Common myeloid progenitor, CD34-positive (primary cell): ENCODE results near the gene NKIRAS1.
"Not testable (repeated sequence)": the region's sequence is repeated elsewhere in the genome, so short reads cannot be mapped to it uniquely, and the experiment has no call there.

ENCODE experiments used
- CTCF ChIA-PET: fragments of 350-600 bp; sonication (Branson Sonifier 250); formaldehyde crosslinking; loops from one replicate; lab custom pipeline; 2021; ENCODE audit warnings: antibody characterized with exemption; lab: Charles Lee
- POLR2A ChIA-PET: fragments of 350-600 bp; sonication (Branson Sonifier 250); formaldehyde crosslinking; loops from one replicate; lab custom pipeline; 2021; ENCODE audit warnings: antibody characterized with exemption; lab: Charles Lee
- DNase-seq, 3 donors: peaks; one replicate each; pipeline versions ENCODE4 v3.0.0 to v3.0.0-alpha.2; 2013
- H3K27ac ChIP-seq, 2 experiments: 1 replicate in 1 of 2; 2 replicates in 1 of 2; pipeline ENCODE4 v1.7.0; 2013; ENCODE audit warnings: inconsistent platforms in 2 of 2, low read length in 2 of 2, mild to moderate bottlenecking in 2 of 2, low read depth in 1 of 2, moderate library complexity in 1 of 2; ENCODE audit not compliant: severe bottlenecking in 2 of 2, insufficient read depth in 1 of 2, poor library complexity in 1 of 2
- H3K27me3 ChIP-seq, 5 experiments: replicated peaks in 2 of 5; 1 replicate in 3 of 5; 2 replicates in 2 of 5; pipeline versions ENCODE4 v1.6.1 to v1.7.0; 2013; ENCODE audit warnings: low read length in 4 of 5, mild to moderate bottlenecking in 2 of 5, moderate library complexity in 2 of 5, inconsistent platforms in 1 of 5; ENCODE audit not compliant: insufficient read depth in 5 of 5, control insufficient read depth in 4 of 5
- H3K36me3 ChIP-seq, 4 experiments: 1 replicate in 2 of 4; 2 replicates in 2 of 4; pipeline versions ENCODE4 v1.6.1 to v1.7.0; 2013; ENCODE audit warnings: low read length in 3 of 4, control low read depth in 1 of 4, mild to moderate bottlenecking in 1 of 4; ENCODE audit not compliant: control insufficient read depth in 4 of 4, insufficient read depth in 4 of 4
- H3K4me1 ChIP-seq, 4 experiments: 1 replicate in 3 of 4; 2 replicates in 1 of 4; pipeline versions ENCODE4 v1.6.1 to v1.7.1; 2013; ENCODE audit warnings: low read length in 3 of 4, mild to moderate bottlenecking in 3 of 4, control low read depth in 1 of 4, inconsistent platforms in 1 of 4, moderate library complexity in 1 of 4; ENCODE audit not compliant: control insufficient read depth in 4 of 4, insufficient read depth in 4 of 4; ENCODE audit errors: control extremely low read depth in 1 of 4
- H3K4me3 ChIP-seq, 7 experiments: 1 replicate in 4 of 7; 2 replicates in 3 of 7; pipeline versions ENCODE4 v1.5.1 to v1.7.0; 2013; ENCODE audit warnings: mild to moderate bottlenecking in 7 of 7, low read length in 6 of 7, moderate library complexity in 6 of 7, inconsistent platforms in 2 of 7, low read depth in 2 of 7, control low read depth in 1 of 7; ENCODE audit not compliant: insufficient read depth in 4 of 7, control insufficient read depth in 1 of 7; ENCODE audit errors: extremely low read depth in 1 of 7
- H3K9me3 ChIP-seq, 5 experiments: 1 replicate in 4 of 5; 2 replicates in 1 of 5; pipeline versions ENCODE4 v1.6.1 to v1.7.1; 2013; ENCODE audit warnings: low read length in 4 of 5, mild to moderate bottlenecking in 2 of 5, inconsistent platforms in 1 of 5, low read depth in 1 of 5, moderate library complexity in 1 of 5; ENCODE audit not compliant: control insufficient read depth in 4 of 5, insufficient read depth in 2 of 5; ENCODE audit errors: control extremely low read depth in 1 of 5
- WGBS: methylation state at CpG from one replicate; pipeline ENCODE4 v1.1.5; 2013; ENCODE audit not compliant: insufficient coverage; 5-methylcytosine and 5-hydroxymethylcytosine counted together

NKIRAS1 gene

GRCh38 chr3:23849462-23849861, 67.3 kb downstream of the NKIRAS1 start:
- peaks cover 4 to 15% (median 8%) of the 10 kb centered on the region in 4 experiments for H3K36me3 ChIP-seq
- H3K4me1 ChIP-seq, H3K9me3 ChIP-seq, DNase-seq, H3K27me3 ChIP-seq, H3K27ac ChIP-seq, H3K4me3 ChIP-seq, POLR2A ChIA-PET: not testable (repeated sequence)
- 100% methylated on average over 1 of the region's 2 CpGs for WGBS
- CTCF ChIA-PET: interaction anchor here (1.9 kb wide), 1 partner anchor 11 kb away, joined by 4 read pairs; no protein-coding TSS in a partner anchor

DNA sequence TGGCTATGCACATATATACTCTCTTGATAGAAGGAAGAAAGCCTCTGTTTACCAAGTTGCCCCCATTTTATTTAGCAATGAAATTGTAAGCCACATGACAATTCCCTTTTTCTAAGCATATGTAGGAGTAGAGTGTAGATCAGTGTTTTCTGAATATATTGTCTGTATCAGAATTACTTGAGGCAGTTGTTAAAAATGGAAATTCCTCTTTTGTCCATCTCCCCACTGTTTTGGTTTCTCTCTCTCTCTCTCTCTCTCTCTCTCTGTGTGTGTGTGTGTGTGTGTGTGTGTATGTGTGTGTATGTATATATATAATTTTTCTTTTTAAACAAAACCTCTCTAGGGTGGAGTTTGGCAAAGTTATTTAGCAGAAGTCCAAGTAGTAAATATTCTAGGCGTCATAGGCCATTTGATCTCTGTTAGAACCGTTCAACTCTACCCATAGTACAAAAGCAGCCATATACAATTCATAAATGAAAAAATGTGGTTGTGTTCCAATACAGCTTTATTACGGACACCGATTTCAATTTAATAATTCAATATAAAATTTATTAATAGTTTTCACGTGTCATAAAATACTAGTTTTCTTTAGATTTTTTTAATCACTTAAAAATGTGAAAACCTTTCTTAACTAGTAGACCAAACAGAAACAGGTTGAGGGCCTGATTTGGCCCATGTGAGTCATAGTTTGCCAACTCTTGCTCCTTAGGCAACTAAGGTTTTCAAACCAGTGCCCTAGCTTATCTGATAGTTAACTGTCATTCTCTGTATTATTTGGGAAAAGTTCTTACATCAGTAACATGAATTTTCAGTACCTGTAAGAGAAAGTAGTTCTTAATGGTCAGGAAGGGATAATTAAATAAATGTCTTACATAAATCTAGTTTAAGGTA, 71.2 kb downstream of the NKIRAS1 start:
- no peaks in the 10 kb centered on the region for H3K27me3 ChIP-seq
- peak in 2 of 3 donors; percentile 37 to 48 for DNase-seq
- no CpG with 5 or more reads among the region's 5 CpGs for WGBS
- H3K27ac ChIP-seq: peak overlapping the region in 1 of 2 experiments; percentile 16
- H3K9me3 ChIP-seq: peaks cover 0 to 3% (median 0%) of the 10 kb centered on the region in 5 experiments
- H3K36me3 ChIP-seq: peaks cover 0 to 4% (median 1%) of the 10 kb centered on the region in 4 experiments
- H3K4me1 ChIP-seq: peaks cover 4 to 12% (median 8%) of the 10 kb centered on the region in 4 experiments
- ChIA-PET POLR2A (no interaction called here), CTCF (interaction anchor here (0.9 to 6.2 kb wide), 3 partner anchors 10 to 38 kb away, joined by 3 to 45 read pairs (median 22); no protein-coding TSS in a partner anchor)
- no peak overlapping the region for H3K4me3 ChIP-seq

DNA sequence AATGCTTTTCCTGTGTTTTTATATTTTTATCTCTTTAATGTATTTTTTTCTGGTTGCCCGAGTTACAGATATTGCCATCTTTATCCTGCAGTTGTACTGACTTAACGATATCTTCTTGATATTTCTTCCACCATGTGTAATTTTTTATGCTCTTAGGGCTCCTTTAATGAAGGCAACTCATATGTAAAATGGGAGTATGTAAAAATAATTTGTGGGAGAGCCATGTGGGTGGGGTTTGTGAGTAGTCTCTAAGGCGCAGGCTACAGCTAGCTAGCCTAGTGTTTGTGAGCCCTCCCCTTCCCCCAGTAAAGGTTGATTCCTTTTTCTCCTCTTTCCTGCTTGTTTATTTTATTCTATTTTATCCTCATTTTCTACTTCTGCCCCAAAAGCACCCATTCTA, 72.9 kb downstream of the NKIRAS1 start:
- Histone ChIP-seq H3K4me3 (no peak overlapping the region), H3K9me3 (no peaks in the 10 kb centered on the region), H3K4me1 (peaks cover 4 to 16% (median 9%) of the 10 kb centered on the region in 4 experiments), H3K36me3 (peaks cover 0 to 4% (median 1%) of the 10 kb centered on the region in 4 experiments), H3K27ac (no peak overlapping the region), H3K27me3 (no peaks in the 10 kb centered on the region)
- no CpG with 5 or more reads among the region's 3 CpGs for WGBS
- DNase-seq: no peak
- CTCF ChIA-PET: interaction anchor here (1.0 to 6.2 kb wide), 4 partner anchors 8 to 31 kb away, joined by 3 to 45 read pairs (median 14); no protein-coding TSS in a partner anchor
- POLR2A ChIA-PET: no interaction called here
